ENCODE data around the gene SELENOH. TPM values are rescaled to one million over a fixed set of nuclear protein-coding genes. Genes with fewer than 3 reads are reported as not detected.

Gene SELENOH
- total and polyA plus RNA-seq, 9 of the 15 experiments (the other 6 are each of a cell fraction or from before 2014, with no cell fraction given): 16.6 to 299 (median 118) TPM

DNA sequence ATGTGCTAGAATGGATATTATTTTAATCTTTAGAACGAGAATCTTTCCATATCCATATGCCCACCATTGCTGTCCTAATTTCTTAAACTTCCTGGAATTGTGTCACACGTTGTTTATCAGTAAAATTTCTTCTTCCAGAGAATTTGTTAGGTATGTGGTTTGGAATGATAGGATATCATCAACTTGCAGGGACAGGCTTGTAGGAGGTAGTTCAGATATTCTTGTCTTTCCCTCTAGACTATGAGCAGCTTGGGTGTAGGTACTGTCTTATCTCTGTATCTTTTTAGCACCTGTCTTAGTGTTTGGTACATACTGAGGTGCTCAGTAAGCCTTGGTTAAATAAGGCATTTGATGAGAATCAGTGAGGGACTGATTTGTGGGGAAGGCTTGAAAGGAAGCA is 23.7 kb downstream of the SELENOH start (continued):
- TF ChIP-seq, protein P1, sequence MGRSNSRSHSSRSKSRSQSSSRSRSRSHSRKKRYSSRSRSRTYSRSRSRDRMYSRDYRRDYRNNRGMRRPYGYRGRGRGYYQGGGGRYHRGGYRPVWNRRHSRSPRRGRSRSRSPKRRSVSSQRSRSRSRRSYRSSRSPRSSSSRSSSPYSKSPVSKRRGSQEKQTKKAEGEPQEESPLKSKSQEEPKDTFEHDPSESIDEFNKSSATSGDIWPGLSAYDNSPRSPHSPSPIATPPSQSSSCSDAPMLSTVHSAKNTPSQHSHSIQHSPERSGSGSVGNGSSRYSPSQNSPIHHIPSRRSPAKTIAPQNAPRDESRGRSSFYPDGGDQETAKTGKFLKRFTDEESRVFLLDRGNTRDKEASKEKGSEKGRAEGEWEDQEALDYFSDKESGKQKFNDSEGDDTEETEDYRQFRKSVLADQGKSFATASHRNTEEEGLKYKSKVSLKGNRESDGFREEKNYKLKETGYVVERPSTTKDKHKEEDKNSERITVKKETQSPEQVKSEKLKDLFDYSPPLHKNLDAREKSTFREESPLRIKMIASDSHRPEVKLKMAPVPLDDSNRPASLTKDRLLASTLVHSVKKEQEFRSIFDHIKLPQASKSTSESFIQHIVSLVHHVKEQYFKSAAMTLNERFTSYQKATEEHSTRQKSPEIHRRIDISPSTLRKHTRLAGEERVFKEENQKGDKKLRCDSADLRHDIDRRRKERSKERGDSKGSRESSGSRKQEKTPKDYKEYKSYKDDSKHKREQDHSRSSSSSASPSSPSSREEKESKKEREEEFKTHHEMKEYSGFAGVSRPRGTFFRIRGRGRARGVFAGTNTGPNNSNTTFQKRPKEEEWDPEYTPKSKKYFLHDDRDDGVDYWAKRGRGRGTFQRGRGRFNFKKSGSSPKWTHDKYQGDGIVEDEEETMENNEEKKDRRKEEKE (IDR thresholded peaks at IDR 0.05; ENCODE audit: borderline replicate concordance in 1 of 2, control insufficient read depth in 1 of 2, low read depth in 2 of 2, low read length in 1 of 2): no peak
- TF ChIP-seq CBX2 (IDR thresholded peaks at IDR 0.05; ENCODE audit: insufficient read depth, low read length, poor library complexity, severe bottlenecking): no peak
- no peak for TF ChIP-seq ATF7 (IDR thresholded peaks at IDR 0.05)
- no peak for TF ChIP-seq ZNF436 (CRISPR knock-in tag; IDR thresholded peaks at IDR 0.05)
- no peak for TF ChIP-seq FOXA3 (CRISPR knock-in tag; conservative IDR thresholded peaks at IDR 0.05 in 1 of 2, IDR thresholded peaks at IDR 0.05 in 1 of 2)
- no peak for TF ChIP-seq RBM39 (optimal IDR thresholded peaks at IDR 0.05; ENCODE audit: low read depth, low read length)
- no peak for TF ChIP-seq MTA1 (IDR thresholded peaks at IDR 0.05; ENCODE audit: borderline replicate concordance)
- TF ChIP-seq RB1 (IDR thresholded peaks at IDR 0.05; ENCODE audit: low read depth): no peak
- TF ChIP-seq ZNF561 (CRISPR knock-in tag; conservative IDR thresholded peaks at IDR 0.05): no peak
- TF ChIP-seq, protein P2, sequence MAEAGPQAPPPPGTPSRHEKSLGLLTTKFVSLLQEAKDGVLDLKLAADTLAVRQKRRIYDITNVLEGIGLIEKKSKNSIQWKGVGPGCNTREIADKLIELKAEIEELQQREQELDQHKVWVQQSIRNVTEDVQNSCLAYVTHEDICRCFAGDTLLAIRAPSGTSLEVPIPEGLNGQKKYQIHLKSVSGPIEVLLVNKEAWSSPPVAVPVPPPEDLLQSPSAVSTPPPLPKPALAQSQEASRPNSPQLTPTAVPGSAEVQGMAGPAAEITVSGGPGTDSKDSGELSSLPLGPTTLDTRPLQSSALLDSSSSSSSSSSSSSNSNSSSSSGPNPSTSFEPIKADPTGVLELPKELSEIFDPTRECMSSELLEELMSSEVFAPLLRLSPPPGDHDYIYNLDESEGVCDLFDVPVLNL (CRISPR knock-in tag; IDR thresholded peaks at IDR 0.05; ENCODE audit: low read depth): no peak
- TF ChIP-seq, protein P3, sequence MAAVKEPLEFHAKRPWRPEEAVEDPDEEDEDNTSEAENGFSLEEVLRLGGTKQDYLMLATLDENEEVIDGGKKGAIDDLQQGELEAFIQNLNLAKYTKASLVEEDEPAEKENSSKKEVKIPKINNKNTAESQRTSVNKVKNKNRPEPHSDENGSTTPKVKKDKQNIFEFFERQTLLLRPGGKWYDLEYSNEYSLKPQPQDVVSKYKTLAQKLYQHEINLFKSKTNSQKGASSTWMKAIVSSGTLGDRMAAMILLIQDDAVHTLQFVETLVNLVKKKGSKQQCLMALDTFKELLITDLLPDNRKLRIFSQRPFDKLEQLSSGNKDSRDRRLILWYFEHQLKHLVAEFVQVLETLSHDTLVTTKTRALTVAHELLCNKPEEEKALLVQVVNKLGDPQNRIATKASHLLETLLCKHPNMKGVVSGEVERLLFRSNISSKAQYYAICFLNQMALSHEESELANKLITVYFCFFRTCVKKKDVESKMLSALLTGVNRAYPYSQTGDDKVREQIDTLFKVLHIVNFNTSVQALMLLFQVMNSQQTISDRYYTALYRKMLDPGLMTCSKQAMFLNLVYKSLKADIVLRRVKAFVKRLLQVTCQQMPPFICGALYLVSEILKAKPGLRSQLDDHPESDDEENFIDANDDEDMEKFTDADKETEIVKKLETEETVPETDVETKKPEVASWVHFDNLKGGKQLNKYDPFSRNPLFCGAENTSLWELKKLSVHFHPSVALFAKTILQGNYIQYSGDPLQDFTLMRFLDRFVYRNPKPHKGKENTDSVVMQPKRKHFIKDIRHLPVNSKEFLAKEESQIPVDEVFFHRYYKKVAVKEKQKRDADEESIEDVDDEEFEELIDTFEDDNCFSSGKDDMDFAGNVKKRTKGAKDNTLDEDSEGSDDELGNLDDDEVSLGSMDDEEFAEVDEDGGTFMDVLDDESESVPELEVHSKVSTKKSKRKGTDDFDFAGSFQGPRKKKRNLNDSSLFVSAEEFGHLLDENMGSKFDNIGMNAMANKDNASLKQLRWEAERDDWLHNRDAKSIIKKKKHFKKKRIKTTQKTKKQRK (IDR thresholded peaks at IDR 0.05; ENCODE audit: borderline replicate concordance, low read depth, low read length): no peak
- no peak for TF ChIP-seq IFI16 (CRISPR knock-in tag; IDR thresholded peaks at IDR 0.05)
- TF ChIP-seq SRSF3 (IDR thresholded peaks at IDR 0.05; ENCODE audit: insufficient read depth, low read length): no peak
- no peak for TF ChIP-seq GABPA (tag; conservative IDR thresholded peaks at IDR 0.05; ENCODE audit: low read depth)
- TF ChIP-seq, protein P4, sequence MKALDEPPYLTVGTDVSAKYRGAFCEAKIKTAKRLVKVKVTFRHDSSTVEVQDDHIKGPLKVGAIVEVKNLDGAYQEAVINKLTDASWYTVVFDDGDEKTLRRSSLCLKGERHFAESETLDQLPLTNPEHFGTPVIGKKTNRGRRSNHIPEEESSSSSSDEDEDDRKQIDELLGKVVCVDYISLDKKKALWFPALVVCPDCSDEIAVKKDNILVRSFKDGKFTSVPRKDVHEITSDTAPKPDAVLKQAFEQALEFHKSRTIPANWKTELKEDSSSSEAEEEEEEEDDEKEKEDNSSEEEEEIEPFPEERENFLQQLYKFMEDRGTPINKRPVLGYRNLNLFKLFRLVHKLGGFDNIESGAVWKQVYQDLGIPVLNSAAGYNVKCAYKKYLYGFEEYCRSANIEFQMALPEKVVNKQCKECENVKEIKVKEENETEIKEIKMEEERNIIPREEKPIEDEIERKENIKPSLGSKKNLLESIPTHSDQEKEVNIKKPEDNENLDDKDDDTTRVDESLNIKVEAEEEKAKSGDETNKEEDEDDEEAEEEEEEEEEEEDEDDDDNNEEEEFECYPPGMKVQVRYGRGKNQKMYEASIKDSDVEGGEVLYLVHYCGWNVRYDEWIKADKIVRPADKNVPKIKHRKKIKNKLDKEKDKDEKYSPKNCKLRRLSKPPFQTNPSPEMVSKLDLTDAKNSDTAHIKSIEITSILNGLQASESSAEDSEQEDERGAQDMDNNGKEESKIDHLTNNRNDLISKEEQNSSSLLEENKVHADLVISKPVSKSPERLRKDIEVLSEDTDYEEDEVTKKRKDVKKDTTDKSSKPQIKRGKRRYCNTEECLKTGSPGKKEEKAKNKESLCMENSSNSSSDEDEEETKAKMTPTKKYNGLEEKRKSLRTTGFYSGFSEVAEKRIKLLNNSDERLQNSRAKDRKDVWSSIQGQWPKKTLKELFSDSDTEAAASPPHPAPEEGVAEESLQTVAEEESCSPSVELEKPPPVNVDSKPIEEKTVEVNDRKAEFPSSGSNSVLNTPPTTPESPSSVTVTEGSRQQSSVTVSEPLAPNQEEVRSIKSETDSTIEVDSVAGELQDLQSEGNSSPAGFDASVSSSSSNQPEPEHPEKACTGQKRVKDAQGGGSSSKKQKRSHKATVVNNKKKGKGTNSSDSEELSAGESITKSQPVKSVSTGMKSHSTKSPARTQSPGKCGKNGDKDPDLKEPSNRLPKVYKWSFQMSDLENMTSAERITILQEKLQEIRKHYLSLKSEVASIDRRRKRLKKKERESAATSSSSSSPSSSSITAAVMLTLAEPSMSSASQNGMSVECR (CRISPR knock-in tag; IDR thresholded peaks at IDR 0.05): no peak
- TF ChIP-seq GABPB2 (CRISPR knock-in tag; conservative IDR thresholded peaks at IDR 0.05): no peak

All from K562 (cell line).